Left cardiac atrium (tissue), 4 donors: ENCODE results near the gene PRKAG2. TPM values are rescaled to one million over a fixed set of nuclear protein-coding genes. Genes with fewer than 3 reads are reported as not detected.

Source experiments
- ATAC-seq, 2 donors: fragments of 200-7000 bp; cut with Tn5 transposase; one replicate each; pipeline ENCODE4 v1.9.1; 2020; ENCODE audit warnings: mild to moderate bottlenecking in 2 of 2, moderate library complexity in 2 of 2
- DNase-seq: peaks from one replicate; pipeline ENCODE4 v3.0.0-alpha.2; 2020
- intact Hi-C, 2 donors: fragments of 100-400 bp; cut with DNase I; formaldehyde crosslinking; loops; one replicate each; pipeline versions ENCODE4 v1.14.1 to v1.15.1; 2022 to 2023
- total RNA-seq, 2 donors: library from RNA; stranded (reverse); fragmentation: NEBNext Ultra II Directional; extraction: Animal tissue kit (Norgen Biotek cat#: 25700); gene quantifications; one replicate each; pipeline ENCODE4 v1.2.1, GENCODE V29; 2021
- donor health status: DM: no; HTN: yes; CAD: no.
- donor health status: DM: no; HTN: yes; CAD: no; lungs with severe emphysema.
- donor health status: DM: yes; HTN: yes; CAD: no.
- donor health status: Dilated cardiomyopathy.

The PRKAG2 gene
- total RNA-seq, 2 donors from 2014 or later: 141 to 253 TPM

- peak; percentile 39 for DNase-seq
- intact Hi-C loops: loop anchor here in 1 of 2 donors (10.0 kb wide), 1 partner anchor 108 kb away; no protein-coding TSS in a partner anchor
- ATAC-seq: peak; percentile 10 to 20
Measured at GRCh38 chr7:151626422-151627115, 250.3 kb downstream of the PRKAG2 start.

- DNase-seq (no peak), ATAC-seq (no peak)
- intact Hi-C loops: loop anchor here in 1 of 2 donors (10.0 kb wide), 1 partner anchor 109 kb away; no protein-coding TSS in a partner anchor
Measured at GRCh38 chr7:151625606-151626005, 251.3 kb downstream of the PRKAG2 start.

GRCh38 chr7:151624246-151624928, 252.5 kb downstream of the PRKAG2 start:
- ATAC-seq (peak; percentile 78 to 85), DNase-seq (peak; percentile 72)
- intact Hi-C loops: loop anchor here in 1 of 2 donors (10.0 kb wide), 1 partner anchor 110 kb away; no protein-coding TSS in a partner anchor

- no peak for ATAC-seq
- no peak for DNase-seq
- intact Hi-C loops: loop anchor here in 1 of 2 donors (10.0 kb wide), 1 partner anchor 111 kb away; no protein-coding TSS in a partner anchor
Measured at GRCh38 chr7:151623766-151624165, 253.1 kb downstream of the PRKAG2 start.

- intact Hi-C loops: loop anchor here in 1 of 2 donors (10.0 kb wide), 1 partner anchor 113 kb away; no protein-coding TSS in a partner anchor
- no peak for DNase-seq
- no peak for ATAC-seq
Measured at GRCh38 chr7:151621961-151622360, 255.0 kb downstream of the PRKAG2 start.

- intact Hi-C loops: no loop called here
- peak; percentile 48 to 60 for ATAC-seq
- DNase-seq: no peak
Measured at GRCh38 chr7:151616443-151617213, 260.3 kb downstream of the PRKAG2 start.

- intact Hi-C loops: no loop called here
- ATAC-seq (peak in 1 of 2 donors; percentile 25), DNase-seq (no peak)
Measured at GRCh38 chr7:151615784-151616183, 261.1 kb downstream of the PRKAG2 start.

GRCh38 chr7:151615058-151615457, 261.9 kb downstream of the PRKAG2 start:
- ATAC-seq (no peak), DNase-seq (no peak)
- intact Hi-C loops: no loop called here

GRCh38 chr7:151614019-151614418, 262.9 kb downstream of the PRKAG2 start:
- DNase-seq (no peak), ATAC-seq (peak in 1 of 2 donors; percentile 6)
- intact Hi-C loops: no loop called here

GRCh38 chr7:151611878-151612277, 265.0 kb downstream of the PRKAG2 start:
- intact Hi-C loops: no loop called here
- DNase-seq: no peak
- ATAC-seq: no peak

GRCh38 chr7:151611041-151611440, 265.9 kb downstream of the PRKAG2 start:
- ATAC-seq (no peak), DNase-seq (no peak)

GRCh38 chr7:151608031-151608551, 268.8 kb downstream of the PRKAG2 start:
- intact Hi-C loops: no loop called here
- DNase-seq (no peak), ATAC-seq (peak in 1 of 2 donors; percentile 25)

More at GRCh38 chr7:151611041-151611440, 265.9 kb downstream of the PRKAG2 start:
- intact Hi-C loops: no loop called here

- peak in 1 of 2 donors; percentile 50 for ATAC-seq
- no peak for DNase-seq
- intact Hi-C loops: no loop called here
Measured at GRCh38 chr7:151607464-151607867, 269.4 kb downstream of the PRKAG2 start.

- DNase-seq (no peak), ATAC-seq (no peak)
- intact Hi-C loops: no loop called here
Measured at GRCh38 chr7:151603951-151604350, 273.0 kb downstream of the PRKAG2 start.

GRCh38 chr7:151601521-151602305, 275.2 kb downstream of the PRKAG2 start:
- intact Hi-C loops: no loop called here
- no peak for ATAC-seq
- no peak for DNase-seq

GRCh38 chr7:151600331-151600730, 276.6 kb downstream of the PRKAG2 start:
- no peak for DNase-seq
- intact Hi-C loops: no loop called here
- ATAC-seq: no peak

GRCh38 chr7:151599401-151600227, 277.3 kb downstream of the PRKAG2 start:
- DNase-seq: no peak
- intact Hi-C loops: no loop called here
- ATAC-seq: peak; percentile 92 to 96
